DMS53 (cell line): ENCODE measurements around the gene TAPBPL.
A peak's percentile ranks its signal among the peaks of the same experiment; 100 is the strongest.
"Not testable (repeated sequence)": the region's sequence is repeated elsewhere in the genome, so short reads cannot be mapped to it uniquely, and the experiment has no call there.

ENCODE experiments used
- DNase-seq: peaks from one replicate; lab custom pipeline; 2025; lab: John Stamatoyannopoulos, UW

TAPBPL gene

GRCh38 chr12:6451348-6452244 lies at the start of gene TAPBPL:
Gene TAPBPL, plus strand, starts transcription at chr12:6452042. Its CDS starts 207 bp downstream, at chr12:6452249.
- DNase-seq = peak; percentile 99

DNA sequence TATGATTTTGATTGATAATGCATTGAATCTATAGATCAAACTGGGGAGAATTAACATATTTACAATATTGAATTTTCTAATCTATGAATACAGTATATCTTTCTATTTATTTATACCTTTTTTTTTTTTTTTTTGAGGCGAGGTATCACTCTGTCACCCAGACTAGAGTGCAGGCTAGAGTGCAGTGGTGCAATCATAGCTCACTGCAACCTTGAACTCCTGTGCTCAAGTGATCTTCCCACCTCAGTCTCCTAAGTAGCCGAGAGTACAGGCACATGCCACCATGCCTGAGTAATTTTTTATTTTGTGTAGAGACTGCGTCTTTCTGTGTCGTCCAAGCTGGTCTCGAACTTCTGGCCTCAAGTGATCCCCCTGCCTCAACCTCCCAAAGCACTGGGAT lies 47.5 kb upstream of the TAPBPL start:
- no peak for DNase-seq

GRCh38 chr12:6405963-6406362 lies 45.9 kb upstream of the TAPBPL start:
- no peak for DNase-seq

DNA sequence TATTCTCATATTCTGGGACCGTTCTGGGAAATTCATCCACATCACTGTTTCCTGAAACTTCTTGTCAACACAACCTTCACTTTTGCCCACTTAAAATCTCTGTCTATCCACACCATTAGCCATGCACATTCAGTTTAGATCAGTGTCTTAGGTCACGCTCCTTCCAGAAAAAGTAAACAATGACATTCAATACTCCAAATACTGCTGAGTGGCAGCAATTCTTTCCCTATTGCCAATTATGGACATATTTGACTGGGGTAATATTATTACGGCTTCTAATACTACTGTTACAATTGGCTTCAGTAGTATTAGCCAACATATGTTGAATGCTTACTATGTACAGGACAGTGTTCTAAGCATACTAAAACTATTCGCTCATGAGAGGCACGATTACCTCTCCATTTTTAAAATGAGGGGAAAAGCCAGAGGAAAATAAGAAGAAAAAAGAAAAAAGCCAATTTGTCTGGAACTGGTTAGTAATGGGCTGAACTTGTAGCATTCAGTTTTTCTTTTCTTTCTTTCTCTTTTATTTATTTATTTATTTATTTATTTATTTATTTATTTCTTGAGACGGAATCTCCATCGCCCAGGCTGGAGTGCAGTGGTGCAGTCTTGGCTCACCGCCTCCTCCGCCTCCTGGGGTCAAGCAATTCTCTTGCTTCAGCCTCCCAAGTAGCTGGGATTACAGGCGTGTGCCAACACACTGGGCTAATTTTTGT lies 44.4 kb upstream of the TAPBPL start:
- DNase-seq = peak; percentile 76

DNA sequence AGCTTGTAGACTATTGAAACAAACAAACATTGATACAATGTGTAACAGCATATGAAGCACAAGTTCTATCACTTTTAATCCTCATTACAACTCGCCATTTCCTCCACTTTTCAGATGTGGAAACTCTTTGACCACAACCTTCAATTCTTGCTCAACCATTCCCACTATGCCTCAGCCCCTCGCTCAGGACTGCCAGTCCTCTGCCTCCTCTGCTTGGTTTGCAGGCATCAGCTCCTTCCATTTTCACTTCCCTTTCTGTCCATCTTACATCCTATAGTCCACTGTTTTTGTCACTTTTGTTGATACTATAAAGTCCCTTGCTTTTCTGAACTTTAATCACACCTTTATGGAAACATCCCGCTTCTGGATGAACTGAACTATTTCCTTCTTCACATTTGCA lies 35.2 kb upstream of the TAPBPL start:
- DNase-seq = no peak

DNA sequence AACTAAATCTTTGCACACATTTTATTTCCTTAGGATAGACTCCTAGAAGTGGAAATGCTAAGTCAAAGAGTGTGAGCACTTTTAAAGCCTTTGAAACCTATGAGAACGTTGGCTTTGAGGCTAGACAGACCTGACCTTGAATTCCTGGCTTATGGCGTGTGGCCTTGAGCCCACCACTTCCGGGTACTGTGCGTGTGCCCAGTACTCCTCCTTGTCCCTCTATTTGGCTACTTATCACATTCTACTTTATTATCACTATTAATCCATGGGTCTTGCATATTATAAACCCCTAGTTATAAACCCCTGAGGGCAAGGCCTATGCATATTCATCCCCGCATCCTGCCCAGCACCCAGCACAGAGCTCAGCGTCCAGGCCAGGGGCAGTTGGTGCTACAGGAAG lies 33.0 kb upstream of the TAPBPL start:
- DNase-seq = no peak

DNA sequence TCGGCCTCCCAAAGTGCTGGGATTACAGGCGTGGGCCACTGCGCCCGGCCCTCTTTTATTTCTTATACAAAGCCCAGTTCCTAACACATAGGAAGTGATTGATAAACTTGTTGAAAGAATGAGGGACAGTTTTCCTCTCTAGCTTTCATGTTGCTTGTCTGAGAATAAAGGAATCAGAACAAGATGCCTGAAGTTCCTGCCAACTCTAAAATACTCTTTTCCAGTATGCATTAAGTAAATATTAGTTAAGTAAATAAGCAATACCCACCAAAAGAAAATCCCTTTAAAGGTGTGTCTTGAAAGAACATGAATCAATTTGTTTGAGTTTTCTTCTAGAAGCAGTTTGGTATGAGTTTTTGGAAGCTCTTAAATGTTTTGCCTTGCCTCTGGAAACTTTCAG lies 31.5 kb upstream of the TAPBPL start:
- DNase-seq = no peak

DNA sequence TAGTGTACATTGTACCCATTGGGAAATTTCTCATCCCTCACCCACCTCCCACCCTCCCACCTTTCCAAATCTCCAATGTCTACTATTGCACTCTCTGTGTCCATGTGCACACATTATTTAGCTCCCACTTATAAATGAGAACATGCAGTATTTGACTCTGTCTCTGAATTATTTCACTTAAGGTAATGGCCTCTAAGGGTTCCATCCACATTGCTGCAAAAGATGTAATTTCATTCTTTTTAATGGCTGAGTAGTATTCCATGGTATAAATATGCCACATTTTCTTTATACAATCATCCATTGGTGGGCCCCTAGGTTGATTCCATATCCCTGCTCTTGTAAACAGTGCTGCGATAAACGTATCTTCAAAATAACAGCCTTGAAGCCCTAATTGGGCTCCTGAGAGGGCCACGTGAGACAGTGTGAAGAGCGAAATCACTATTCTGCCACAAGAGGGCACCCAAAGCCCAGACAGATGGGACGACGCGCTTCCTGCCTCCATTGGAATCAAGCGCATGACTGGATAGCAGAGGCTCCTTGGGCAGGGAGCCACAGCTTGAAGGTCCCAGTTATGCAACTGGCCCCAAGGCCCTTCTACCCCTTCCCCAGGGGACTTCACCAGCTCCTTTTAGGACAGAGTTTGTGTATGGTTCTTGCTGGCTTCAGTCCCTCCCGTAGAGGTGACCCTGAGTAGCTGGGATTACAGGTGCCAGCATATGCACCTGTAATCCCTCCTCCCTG lies 28.4 kb upstream of the TAPBPL start:
- peak; percentile 98 for DNase-seq

- DNase-seq = no peak
Observed at GRCh38 chr12:6424008-6424347, 27.9 kb upstream of the TAPBPL start.

GRCh38 chr12:6424866-6425265 lies 27.0 kb upstream of the TAPBPL start:
- no peak for DNase-seq

DNA sequence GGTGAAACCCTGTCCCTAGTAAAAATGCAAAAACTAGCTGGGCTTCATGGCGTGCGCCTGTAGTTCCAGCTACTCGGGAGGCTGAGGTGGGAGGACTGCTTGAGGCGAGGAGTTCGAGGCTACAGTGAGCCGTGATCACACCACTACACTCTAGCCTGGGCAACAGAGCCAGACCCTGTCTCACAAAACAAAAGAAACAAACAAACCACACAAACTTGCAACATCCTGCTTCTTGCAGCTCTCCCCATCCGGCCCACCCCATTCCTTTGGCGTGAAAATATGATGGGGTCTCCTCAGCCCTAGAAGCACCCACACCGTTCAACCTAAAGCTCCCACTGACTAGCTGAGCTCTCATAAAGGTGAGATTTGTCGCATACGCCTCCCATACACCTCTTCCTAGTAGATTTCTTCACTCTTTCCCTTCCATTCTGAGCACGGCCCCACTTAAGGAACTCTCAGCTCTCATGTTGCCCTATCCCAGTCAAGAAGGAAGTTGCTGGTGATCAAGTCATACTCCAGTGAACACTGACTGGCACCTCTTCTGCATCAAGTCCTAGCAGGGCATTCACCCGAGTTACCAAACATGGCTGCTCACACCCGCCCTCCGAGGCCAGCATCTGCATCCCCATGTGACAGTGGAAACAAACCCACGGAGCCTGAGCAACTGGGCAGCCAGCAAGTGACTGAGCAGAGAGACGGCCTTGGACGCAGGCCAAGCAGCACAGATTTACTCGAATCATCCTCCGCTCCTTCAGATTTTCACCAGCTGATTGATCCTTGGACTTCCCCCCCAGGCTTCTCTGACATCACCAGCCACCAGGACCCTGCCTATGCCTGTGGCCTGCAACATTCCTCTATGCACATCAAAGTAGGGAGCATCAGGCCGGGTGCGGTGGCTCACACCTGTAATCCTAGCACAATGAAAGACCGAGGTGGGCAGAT lies 26.0 kb upstream of the TAPBPL start:
- no peak for DNase-seq

DNA sequence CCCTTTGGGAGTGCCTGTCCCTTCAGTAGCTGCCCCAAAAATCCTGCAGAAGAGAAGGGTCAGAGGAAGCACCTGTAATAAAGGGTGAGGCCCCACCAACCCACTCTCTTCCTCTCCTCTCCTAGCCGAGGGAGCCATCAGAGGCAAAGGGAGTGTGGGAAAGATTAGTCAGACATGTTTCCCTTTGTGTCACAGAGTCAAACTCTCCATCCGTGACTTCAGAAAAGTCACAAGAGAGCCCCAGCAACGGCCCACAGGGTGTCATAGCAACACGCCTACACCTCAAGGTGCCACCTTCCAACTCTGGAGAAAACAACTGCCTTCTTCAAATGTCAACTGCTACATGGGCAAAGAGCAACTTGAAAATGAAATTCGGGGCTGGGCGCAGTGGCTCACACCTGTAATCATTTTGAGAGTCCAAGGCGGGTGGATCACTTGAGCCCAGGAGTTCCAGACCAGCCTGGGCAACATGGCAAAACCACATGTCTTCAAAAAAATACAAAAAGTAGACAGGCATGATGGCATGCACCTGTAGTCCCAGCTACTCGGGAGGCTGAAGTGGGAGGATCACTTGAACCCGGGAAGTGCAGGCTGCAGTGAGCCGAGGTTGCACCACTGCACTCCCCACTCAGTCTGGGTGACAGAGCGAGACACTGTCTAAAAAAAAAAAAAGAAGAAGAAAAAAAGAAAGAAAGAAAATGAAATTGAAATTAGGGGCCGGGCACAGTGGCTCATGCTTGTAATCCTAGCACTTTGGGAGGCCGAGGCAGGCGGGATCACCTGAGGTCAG lies 24.8 kb upstream of the TAPBPL start:
- no peak for DNase-seq

- not testable (repeated sequence) for DNase-seq
Observed at GRCh38 chr12:6427796-6428195, 24.0 kb upstream of the TAPBPL start.

- no peak for DNase-seq
Observed at GRCh38 chr12:6428326-6428725, 23.5 kb upstream of the TAPBPL start.

DNA sequence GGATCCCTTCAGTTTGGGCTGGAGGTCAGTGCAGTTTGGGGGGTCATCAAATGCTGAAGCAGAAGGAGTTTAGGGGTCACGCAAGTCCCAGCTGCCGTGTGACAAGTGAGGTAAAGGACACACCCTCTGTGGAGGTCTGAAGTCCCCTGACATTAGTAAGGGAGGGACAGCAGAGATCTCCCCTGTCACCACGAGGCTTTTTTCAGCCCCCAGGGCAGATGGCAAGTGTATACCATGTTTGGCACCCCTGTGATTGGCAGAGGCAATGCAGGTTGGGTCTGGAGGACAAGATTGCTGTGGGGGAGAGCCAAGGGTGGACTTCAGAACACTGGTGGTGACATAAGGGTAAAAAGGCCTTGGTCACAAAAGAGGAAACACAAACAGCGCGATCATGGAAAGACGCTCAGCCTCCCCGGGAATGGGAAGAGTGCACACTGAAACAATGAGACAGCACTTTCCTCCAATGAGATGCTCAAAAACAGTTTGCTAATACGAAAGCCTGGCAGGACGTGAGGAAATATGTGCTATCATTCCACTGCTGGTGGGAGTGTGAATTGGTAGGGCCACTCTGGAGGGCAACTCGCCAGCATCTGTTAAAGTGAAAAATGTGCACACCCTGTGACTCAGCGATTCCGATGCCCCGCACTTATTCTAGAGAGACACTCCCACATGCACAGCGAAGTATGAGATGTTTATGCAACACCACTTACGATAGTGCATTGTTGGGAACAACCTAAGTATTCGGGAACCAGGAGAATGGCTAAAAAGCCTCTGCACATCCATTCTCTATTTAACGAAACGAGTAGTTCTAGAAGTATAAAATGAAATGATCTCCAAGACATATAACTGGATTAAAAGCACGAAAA lies 21.5 kb upstream of the TAPBPL start:
- DNase-seq = peak; percentile 91

DNA sequence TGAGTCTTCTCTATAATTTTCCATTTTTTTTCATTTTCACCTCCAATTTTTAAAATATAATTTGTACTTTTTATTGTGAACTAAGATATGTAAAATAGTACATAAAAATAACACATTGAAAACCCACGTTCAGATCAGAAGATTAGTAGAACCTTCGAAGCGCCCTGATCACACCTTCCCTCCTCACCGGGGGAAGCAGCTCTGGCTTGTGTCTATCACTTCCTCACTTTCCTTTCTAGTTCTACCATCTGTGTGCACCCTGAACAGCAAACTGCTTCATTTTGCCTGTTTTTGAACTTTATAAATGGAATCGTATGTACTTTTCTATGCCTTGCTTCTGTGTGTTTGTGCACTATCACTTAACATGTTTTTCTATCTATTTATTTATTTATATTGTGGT lies 18.9 kb upstream of the TAPBPL start:
- DNase-seq = no peak

DNA sequence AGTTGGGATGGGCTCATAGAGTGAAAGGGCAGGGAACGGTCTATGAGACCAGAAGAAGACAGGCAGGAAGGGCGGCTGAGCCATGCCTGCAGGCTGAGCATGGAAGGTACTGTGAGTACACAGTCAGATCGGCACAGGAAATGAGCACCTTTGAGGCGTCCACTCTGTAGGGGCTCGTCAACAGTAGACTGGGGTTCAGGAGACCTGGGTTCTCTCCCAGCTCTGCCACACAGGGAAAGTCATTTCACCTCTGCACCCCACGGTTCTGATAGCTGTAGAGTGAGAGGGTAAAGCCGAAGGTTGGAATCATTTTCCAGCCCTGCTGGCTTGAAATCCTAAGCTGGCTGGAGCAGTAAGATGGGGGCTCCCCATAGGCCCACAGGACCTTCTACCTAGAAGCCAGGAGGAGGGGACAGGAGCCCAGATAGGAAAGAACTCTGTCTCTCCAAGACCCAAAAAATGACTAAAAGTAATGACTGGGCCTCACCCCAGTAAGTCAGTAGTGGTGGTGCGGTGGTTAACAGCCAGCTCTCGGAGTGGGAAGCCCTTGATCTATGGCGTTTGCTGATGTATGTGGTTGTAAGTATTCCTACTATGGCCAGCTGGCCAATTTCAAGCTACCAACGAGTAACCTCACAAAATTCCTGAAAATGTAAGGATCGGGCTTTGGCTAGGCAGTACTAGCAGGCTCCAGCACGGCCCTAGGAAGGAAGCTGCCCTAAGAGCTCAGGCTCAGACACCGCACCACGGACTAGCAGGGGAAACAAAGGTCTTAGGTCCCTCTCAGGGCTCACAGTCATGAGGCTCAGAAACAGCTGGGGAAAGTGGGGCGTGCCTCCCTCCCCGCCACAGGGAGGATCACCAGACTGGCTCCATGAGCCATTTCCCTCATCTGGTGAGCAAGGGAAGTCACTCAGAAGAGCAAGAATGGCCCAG lies 17.4 kb upstream of the TAPBPL start:
- no peak for DNase-seq

GRCh38 chr12:6435961-6436715 lies 15.7 kb upstream of the TAPBPL start:
- no peak for DNase-seq
